ENCODE results near the gene FAM169A.

Gene FAM169A

DNA sequence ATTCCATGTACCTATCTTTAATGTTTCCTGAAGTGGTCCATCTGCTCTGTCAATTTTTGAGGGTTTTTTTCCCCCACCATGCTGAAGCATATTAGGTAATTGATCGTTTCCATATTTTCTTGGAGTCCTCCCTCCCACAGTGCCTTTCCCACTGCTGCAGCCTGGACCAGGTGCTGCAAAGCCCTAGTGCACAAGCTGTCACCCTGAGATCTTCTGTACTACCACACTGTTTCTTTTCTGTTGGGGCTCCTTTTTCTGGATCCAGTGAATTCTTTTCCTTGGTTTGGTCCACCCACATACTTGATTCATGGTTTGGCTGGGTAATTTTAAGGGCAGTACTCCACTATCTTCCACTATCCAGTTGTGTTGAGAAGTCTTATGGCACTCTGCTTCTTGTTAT is 30.9 kb upstream of the FAM169A start:
- TF ChIP-seq, protein P1, sequence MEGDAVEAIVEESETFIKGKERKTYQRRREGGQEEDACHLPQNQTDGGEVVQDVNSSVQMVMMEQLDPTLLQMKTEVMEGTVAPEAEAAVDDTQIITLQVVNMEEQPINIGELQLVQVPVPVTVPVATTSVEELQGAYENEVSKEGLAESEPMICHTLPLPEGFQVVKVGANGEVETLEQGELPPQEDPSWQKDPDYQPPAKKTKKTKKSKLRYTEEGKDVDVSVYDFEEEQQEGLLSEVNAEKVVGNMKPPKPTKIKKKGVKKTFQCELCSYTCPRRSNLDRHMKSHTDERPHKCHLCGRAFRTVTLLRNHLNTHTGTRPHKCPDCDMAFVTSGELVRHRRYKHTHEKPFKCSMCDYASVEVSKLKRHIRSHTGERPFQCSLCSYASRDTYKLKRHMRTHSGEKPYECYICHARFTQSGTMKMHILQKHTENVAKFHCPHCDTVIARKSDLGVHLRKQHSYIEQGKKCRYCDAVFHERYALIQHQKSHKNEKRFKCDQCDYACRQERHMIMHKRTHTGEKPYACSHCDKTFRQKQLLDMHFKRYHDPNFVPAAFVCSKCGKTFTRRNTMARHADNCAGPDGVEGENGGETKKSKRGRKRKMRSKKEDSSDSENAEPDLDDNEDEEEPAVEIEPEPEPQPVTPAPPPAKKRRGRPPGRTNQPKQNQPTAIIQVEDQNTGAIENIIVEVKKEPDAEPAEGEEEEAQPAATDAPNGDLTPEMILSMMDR (IDR thresholded peaks at IDR 0.05; ENCODE audit: low read depth, low read length, missing control alignments): no peak
- Histone ChIP-seq H3K36me3 (replicated peaks) (no peaks in the 10 kb centered on the region), H3K27ac (no peak overlapping the region), H3K4me3 (ENCODE audit: low read depth, low read length) (no peak overlapping the region), H3K27me3 (replicated peaks) (no peaks in the 10 kb centered on the region)
- no peak for DNase-seq
- in situ Hi-C loops (cut with HindIII; ENCODE audit: low pct_ligation_motif_present, low sequenced_read_pairs): no loop called here

DNA sequence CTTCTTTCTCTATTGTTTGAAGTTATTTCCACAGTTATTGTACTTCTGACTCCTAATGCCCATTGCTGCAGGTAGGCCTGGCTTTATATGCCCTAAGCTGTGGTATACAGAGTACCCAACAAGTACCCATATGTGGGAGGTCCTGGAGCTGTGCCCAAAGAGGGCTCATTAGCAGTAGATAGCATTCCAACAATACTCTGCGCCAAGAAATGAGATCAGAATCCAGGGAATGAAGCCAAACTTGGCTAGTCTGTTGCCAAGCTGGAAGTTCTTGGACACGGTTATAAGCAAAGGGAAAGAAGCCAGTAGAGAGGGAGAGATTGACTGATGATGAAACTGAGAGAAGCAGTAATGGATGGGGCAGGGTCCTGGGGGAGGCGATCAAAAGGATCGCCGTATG is 29.7 kb upstream of the FAM169A start:
- no peak overlapping the region for H3K27ac ChIP-seq
- peak; percentile 12 for DNase-seq
- no peaks in the 10 kb centered on the region for H3K36me3 ChIP-seq (replicated peaks)
- no peaks in the 10 kb centered on the region for H3K27me3 ChIP-seq (replicated peaks)
- no peak overlapping the region for H3K4me3 ChIP-seq (ENCODE audit: low read depth, low read length)
- TF ChIP-seq, protein P1 (IDR thresholded peaks at IDR 0.05; ENCODE audit: low read depth, low read length, missing control alignments): no peak
- in situ Hi-C loops (cut with HindIII; ENCODE audit: low pct_ligation_motif_present, low sequenced_read_pairs): no loop called here

DNA sequence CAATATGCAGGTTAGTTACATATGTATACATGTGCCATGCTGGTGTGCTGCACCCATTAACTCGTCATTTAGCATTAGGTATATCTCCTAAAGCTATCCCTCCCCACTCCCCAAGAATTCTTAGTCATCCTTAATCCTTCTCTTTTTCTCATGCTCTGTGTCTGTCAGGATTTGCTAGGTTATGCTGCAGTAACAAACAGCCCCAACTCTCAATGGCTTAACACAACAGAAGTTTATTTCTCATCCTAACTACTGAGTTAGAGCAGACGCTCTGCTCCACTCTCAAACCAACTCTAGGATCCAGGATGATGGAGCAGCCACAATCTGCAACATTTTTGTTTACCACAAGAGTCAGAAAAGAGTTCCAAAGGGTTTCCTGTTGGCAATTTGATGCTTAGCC is 28.2 kb upstream of the FAM169A start:
- Histone ChIP-seq H3K36me3 (replicated peaks) (no peaks in the 10 kb centered on the region), H3K27me3 (replicated peaks) (no peaks in the 10 kb centered on the region), H3K4me3 (ENCODE audit: low read depth, low read length) (no peak overlapping the region), H3K27ac (no peak overlapping the region)
- TF ChIP-seq, protein P1 (IDR thresholded peaks at IDR 0.05; ENCODE audit: low read depth, low read length, missing control alignments): no peak
- DNase-seq: no peak
- in situ Hi-C loops (cut with HindIII; ENCODE audit: low pct_ligation_motif_present, low sequenced_read_pairs): no loop called here

DNA sequence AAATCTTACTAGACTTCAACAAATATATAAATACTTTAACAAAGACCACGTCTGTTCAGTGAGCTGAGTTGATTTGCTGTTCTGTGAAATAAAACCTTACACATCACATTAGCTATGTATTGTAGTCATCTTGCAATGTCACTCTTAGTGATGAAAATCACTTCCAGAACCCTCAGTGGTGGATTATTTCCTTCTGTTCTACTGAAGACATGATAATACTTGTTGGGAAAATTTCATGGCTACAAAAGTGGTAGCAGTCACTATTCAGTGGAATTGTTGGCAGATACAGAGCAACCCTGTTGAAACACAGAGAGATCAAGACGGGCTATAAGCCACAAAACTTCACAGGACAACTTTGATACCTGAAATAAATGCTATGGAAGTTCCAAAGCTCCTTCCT is 26.7 kb upstream of the FAM169A start:
- no peak overlapping the region for H3K27ac ChIP-seq
- TF ChIP-seq, protein P1 (IDR thresholded peaks at IDR 0.05; ENCODE audit: low read depth, low read length, missing control alignments): no peak
- no peaks in the 10 kb centered on the region for H3K27me3 ChIP-seq (replicated peaks)
- no peaks in the 10 kb centered on the region for H3K36me3 ChIP-seq (replicated peaks)
- H3K4me3 ChIP-seq (ENCODE audit: low read depth, low read length): no peak overlapping the region
- DNase-seq: no peak
- in situ Hi-C loops (cut with HindIII; ENCODE audit: low pct_ligation_motif_present, low sequenced_read_pairs): no loop called here

DNA sequence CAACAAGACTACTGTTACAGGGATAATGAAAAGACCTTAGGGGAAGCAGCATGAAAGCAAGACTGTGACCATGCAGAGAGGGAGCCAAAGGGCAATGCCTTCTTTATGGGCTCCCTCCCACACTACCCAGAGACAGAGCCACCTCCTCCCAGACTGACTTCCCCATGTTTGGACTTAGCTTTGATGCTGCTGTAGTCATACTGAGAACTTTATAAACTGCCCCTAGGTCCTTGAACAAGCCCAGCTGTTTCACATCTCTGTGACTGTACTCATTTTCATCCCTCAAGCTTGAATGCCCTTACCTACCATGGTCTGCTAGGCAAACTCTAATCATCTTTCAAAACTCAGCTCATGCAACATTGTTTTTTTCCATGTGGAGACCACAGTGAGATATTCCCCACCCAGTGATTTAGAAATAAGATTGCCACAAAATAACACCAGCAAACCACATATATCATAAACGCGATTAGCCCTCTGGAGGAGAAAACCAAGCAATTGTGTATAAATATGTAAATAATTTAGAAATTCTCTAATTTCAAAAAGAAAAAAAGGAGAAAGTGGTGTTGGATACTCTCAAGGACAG is 23.4 kb upstream of the FAM169A start:
- TF ChIP-seq, protein P1 (IDR thresholded peaks at IDR 0.05; ENCODE audit: low read depth, low read length, missing control alignments): no peak
- in situ Hi-C loops (cut with HindIII; ENCODE audit: low pct_ligation_motif_present, low sequenced_read_pairs): no loop called here
- Histone ChIP-seq H3K27me3 (replicated peaks) (no peaks in the 10 kb centered on the region), H3K36me3 (replicated peaks) (no peaks in the 10 kb centered on the region), H3K4me3 (ENCODE audit: low read depth, low read length) (no peak overlapping the region), H3K27ac (no peak overlapping the region)
- DNase-seq: no peak

DNA sequence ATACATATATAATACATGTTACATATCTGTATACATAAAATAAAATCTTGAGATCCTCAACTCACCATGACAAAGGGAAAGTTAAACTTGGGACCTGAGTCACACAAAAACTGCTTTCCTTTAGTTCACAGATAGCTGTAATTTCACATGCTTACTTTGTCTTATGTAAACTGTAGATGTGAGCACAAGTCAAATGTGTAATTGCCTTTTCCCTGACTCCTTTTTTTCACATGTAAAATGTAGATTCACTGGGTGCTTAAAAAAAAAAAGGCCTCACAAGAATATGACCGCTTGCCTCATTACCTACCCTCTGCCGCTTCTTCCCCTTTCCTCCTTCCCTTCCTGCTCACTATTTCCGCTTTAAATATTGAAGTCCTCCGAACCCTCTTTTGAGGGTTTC is 21.9 kb upstream of the FAM169A start:
- TF ChIP-seq, protein P1 (IDR thresholded peaks at IDR 0.05; ENCODE audit: low read depth, low read length, missing control alignments): no peak

More for the DNA sequence above, 21.9 kb upstream of the FAM169A start:
- Histone ChIP-seq H3K27me3 (replicated peaks) (no peaks in the 10 kb centered on the region), H3K27ac (no peak overlapping the region), H3K36me3 (replicated peaks) (no peaks in the 10 kb centered on the region), H3K4me3 (ENCODE audit: low read depth, low read length) (no peak overlapping the region)
- no peak for DNase-seq
- in situ Hi-C loops (cut with HindIII; ENCODE audit: low pct_ligation_motif_present, low sequenced_read_pairs): no loop called here
